ENCODE data around the gene KCNN4. TPM values are rescaled to one million over a fixed set of nuclear protein-coding genes. Genes with fewer than 3 reads are reported as not detected.

Gene KCNN4
- total RNA-seq, 1 experiment from 2014 or later = 92.7 TPM

GRCh38 chr19:43774103-43774939 lies 6.5 kb downstream of the KCNN4 start:
- TF ChIP-seq EZH2 (IDR thresholded peaks at IDR 0.05; ENCODE audit: low read depth) = no peak
- TF ChIP-seq CTCF (conservative IDR thresholded peaks at IDR 0.05) = no peak
- H3K9me3 ChIP-seq (ENCODE audit: insufficient read depth, low read depth) = no peaks in the 10 kb centered on the region
- H4K20me1 ChIP-seq (ENCODE audit: insufficient read depth) = peaks cover 10% of the 10 kb centered on the region
- H3K27me3 ChIP-seq (ENCODE audit: insufficient read depth, low read depth) = no peaks in the 10 kb centered on the region
- no peaks in the 10 kb centered on the region for H3K9me2 ChIP-seq (ENCODE audit: insufficient read depth)
- peaks cover 66% of the 10 kb centered on the region for H3K79me2 ChIP-seq (ENCODE audit: low read depth)
- intact Hi-C loops (cut with micrococcal nuclease; ENCODE audit: unreplicated experiment) = no loop called here
- H3K4me1 ChIP-seq (replicated peaks; ENCODE audit: insufficient read depth) = peaks cover 32% of the 10 kb centered on the region
- DNase-seq = no peak
- POLR2A ChIA-PET (ENCODE audit: unreplicated experiment) = no interaction called here
- BruUV-seq (replicated peaks) = no TSS peak
- no peak overlapping the region for H3K4me3 ChIP-seq
- no peak overlapping the region for H2AFZ ChIP-seq
- peaks cover 56% of the 10 kb centered on the region for H3F3A ChIP-seq (ENCODE audit: insufficient read depth, low read depth)
- H3K36me3 ChIP-seq (ENCODE audit: low read depth) = peaks cover 37% of the 10 kb centered on the region
- no peak overlapping the region for H3K4me2 ChIP-seq
- CTCF ChIA-PET = no interaction called here
- H3K27ac ChIP-seq = no peak overlapping the region

- intact Hi-C loops (cut with micrococcal nuclease; ENCODE audit: unreplicated experiment) = no loop called here
- Histone ChIP-seq H3K4me3 (no peak overlapping the region), H3K4me1 (replicated peaks; ENCODE audit: insufficient read depth) (peaks cover 27% of the 10 kb centered on the region), H3K36me3 (ENCODE audit: low read depth) (peaks cover 37% of the 10 kb centered on the region), H3K79me2 (ENCODE audit: low read depth) (peaks cover 60% of the 10 kb centered on the region), H3F3A (ENCODE audit: insufficient read depth, low read depth) (peaks cover 55% of the 10 kb centered on the region), H3K9me2 (ENCODE audit: insufficient read depth) (no peaks in the 10 kb centered on the region), H3K9me3 (ENCODE audit: insufficient read depth, low read depth) (no peaks in the 10 kb centered on the region), H4K20me1 (ENCODE audit: insufficient read depth) (peaks cover 10% of the 10 kb centered on the region), H3K27ac (no peak overlapping the region), H3K27me3 (ENCODE audit: insufficient read depth, low read depth) (no peaks in the 10 kb centered on the region), H3K4me2 (no peak overlapping the region), H2AFZ (no peak overlapping the region)
- DNase-seq = no peak
- CTCF ChIA-PET = no interaction called here
- POLR2A ChIA-PET (ENCODE audit: unreplicated experiment) = no interaction called here
- TF ChIP-seq CTCF (conservative IDR thresholded peaks at IDR 0.05) (no peak), EZH2 (IDR thresholded peaks at IDR 0.05; ENCODE audit: low read depth) (no peak)
- no TSS peak for BruUV-seq (replicated peaks)
Measured at GRCh38 chr19:43773725-43774102, 7.1 kb downstream of the KCNN4 start.

- H3K9me2 ChIP-seq (ENCODE audit: insufficient read depth) = no peaks in the 10 kb centered on the region
- peaks cover 78% of the 10 kb centered on the region for H3F3A ChIP-seq (ENCODE audit: insufficient read depth, low read depth)
- DNase-seq = no peak
- H3K4me2 ChIP-seq = no peak overlapping the region
- peaks cover 10% of the 10 kb centered on the region for H4K20me1 ChIP-seq (ENCODE audit: insufficient read depth)
- H3K4me3 ChIP-seq = no peak overlapping the region
- no peak overlapping the region for H3K27ac ChIP-seq
- no peak overlapping the region for H2AFZ ChIP-seq
- intact Hi-C loops (cut with micrococcal nuclease; ENCODE audit: unreplicated experiment) = no loop called here
- CTCF ChIA-PET = no interaction called here
- H3K79me2 ChIP-seq (ENCODE audit: low read depth) = peaks cover 17% of the 10 kb centered on the region
- POLR2A ChIA-PET (ENCODE audit: unreplicated experiment) = no interaction called here
- H3K27me3 ChIP-seq (ENCODE audit: insufficient read depth, low read depth) = no peaks in the 10 kb centered on the region
- peaks cover 26% of the 10 kb centered on the region for H3K4me1 ChIP-seq (replicated peaks; ENCODE audit: insufficient read depth)
- H3K9me3 ChIP-seq (ENCODE audit: insufficient read depth, low read depth) = no peaks in the 10 kb centered on the region
- no TSS peak for BruUV-seq (replicated peaks)
- no peak for TF ChIP-seq CTCF (conservative IDR thresholded peaks at IDR 0.05)
- TF ChIP-seq EZH2 (IDR thresholded peaks at IDR 0.05; ENCODE audit: low read depth) = no peak
- peaks cover 30% of the 10 kb centered on the region; the same call in 1 of the 2 replicates for H3K36me3 ChIP-seq (ENCODE audit: low read depth)
Measured at GRCh38 chr19:43769256-43769655, 11.5 kb downstream of the KCNN4 start.
